Measurements from ENCODE around the gene PRLR.

The PRLR gene

GRCh38 chr5:35201291-35201690 lies 29.0 kb downstream of the PRLR start:
- TF ChIP-seq CTCF (IDR thresholded peaks at IDR 0.05; ENCODE audit: extremely low read depth, insufficient read depth, missing control alignments): no peak
- in situ Hi-C loops (cut with MboI; ENCODE audit: low pct_unique_long_range_greater_than_20kb, low sequenced_read_pairs, unreplicated experiment): no loop called here

GRCh38 chr5:35199886-35200285 lies 30.4 kb downstream of the PRLR start:
- DNase-seq (ENCODE audit: low spot score): no peak
- TF ChIP-seq CTCF (IDR thresholded peaks at IDR 0.05; ENCODE audit: extremely low read depth, insufficient read depth, missing control alignments): no peak
- in situ Hi-C loops (cut with MboI; ENCODE audit: low pct_unique_long_range_greater_than_20kb, low sequenced_read_pairs, unreplicated experiment): no loop called here

More at GRCh38 chr5:35201291-35201690, 29.0 kb downstream of the PRLR start:
- DNase-seq (ENCODE audit: low spot score): no peak

- no peak for DNase-seq (ENCODE audit: low spot score)
- TF ChIP-seq CTCF (IDR thresholded peaks at IDR 0.05; ENCODE audit: extremely low read depth, insufficient read depth, missing control alignments): no peak
- in situ Hi-C loops (cut with MboI; ENCODE audit: low pct_unique_long_range_greater_than_20kb, low sequenced_read_pairs, unreplicated experiment): no loop called here
Observed at GRCh38 chr5:35198686-35199085, 31.6 kb downstream of the PRLR start.

GRCh38 chr5:35198075-35198474 lies 32.2 kb downstream of the PRLR start:
- no peak for DNase-seq (ENCODE audit: low spot score)
- TF ChIP-seq CTCF (IDR thresholded peaks at IDR 0.05; ENCODE audit: extremely low read depth, insufficient read depth, missing control alignments): no peak
- in situ Hi-C loops (cut with MboI; ENCODE audit: low pct_unique_long_range_greater_than_20kb, low sequenced_read_pairs, unreplicated experiment): no loop called here

- no peak for DNase-seq (ENCODE audit: low spot score)
- in situ Hi-C loops (cut with MboI; ENCODE audit: low pct_unique_long_range_greater_than_20kb, low sequenced_read_pairs, unreplicated experiment): no loop called here
- TF ChIP-seq CTCF (IDR thresholded peaks at IDR 0.05; ENCODE audit: extremely low read depth, insufficient read depth, missing control alignments): no peak
Observed at GRCh38 chr5:35197351-35197750, 32.9 kb downstream of the PRLR start.

- no peak for TF ChIP-seq CTCF (IDR thresholded peaks at IDR 0.05; ENCODE audit: extremely low read depth, insufficient read depth, missing control alignments)
- no peak for DNase-seq (ENCODE audit: low spot score)
- in situ Hi-C loops (cut with MboI; ENCODE audit: low pct_unique_long_range_greater_than_20kb, low sequenced_read_pairs, unreplicated experiment): no loop called here
Observed at GRCh38 chr5:35195472-35195852, 34.8 kb downstream of the PRLR start.

Data from GM13977 (cell line).